ENCODE results near the gene NCKAP1. TPM values are rescaled to one million over a fixed set of nuclear protein-coding genes. Genes with fewer than 3 reads are reported as not detected.

The NCKAP1 gene
- polyA plus RNA-seq, 3 donors = 137 to 155 (median 140) TPM

- DNase-seq (ENCODE audit: low read depth in 3 of 3, low spot score in 2 of 3) = no peak
These were observed 83.5 kb downstream of the NCKAP1 start for GRCh38 chr2:182954789-182955188.

- no peak for DNase-seq (ENCODE audit: low read depth in 3 of 3, low spot score in 2 of 3)
These were observed 85.4 kb downstream of the NCKAP1 start for GRCh38 chr2:182952741-182953450.

GRCh38 chr2:182951948-182952663 is 86.2 kb downstream of the NCKAP1 start:
- DNase-seq (ENCODE audit: low read depth in 3 of 3, low spot score in 2 of 3) = no peak

GRCh38 chr2:182950546-182950945 is 87.7 kb downstream of the NCKAP1 start:
- no peak for DNase-seq (ENCODE audit: low read depth in 3 of 3, low spot score in 2 of 3)

GRCh38 chr2:182949572-182950189 is 88.6 kb downstream of the NCKAP1 start:
- no peak for DNase-seq (ENCODE audit: low read depth in 3 of 3, low spot score in 2 of 3)

- no peak for DNase-seq (ENCODE audit: low read depth in 3 of 3, low spot score in 2 of 3)
These were observed 89.2 kb downstream of the NCKAP1 start for GRCh38 chr2:182949052-182949451.

- no peak for DNase-seq (ENCODE audit: low read depth in 3 of 3, low spot score in 2 of 3)
These were observed 91.3 kb downstream of the NCKAP1 start for GRCh38 chr2:182946958-182947369.

- no peak for DNase-seq (ENCODE audit: low read depth in 3 of 3, low spot score in 2 of 3)
These were observed 94.9 kb downstream of the NCKAP1 start for GRCh38 chr2:182943339-182943738.

- no peak for DNase-seq (ENCODE audit: low read depth in 3 of 3, low spot score in 2 of 3)
These were observed 95.5 kb downstream of the NCKAP1 start for GRCh38 chr2:182942756-182943155.

- no peak for DNase-seq (ENCODE audit: low read depth in 3 of 3, low spot score in 2 of 3)
These were observed 96.3 kb downstream of the NCKAP1 start for GRCh38 chr2:182941919-182942318.

GRCh38 chr2:182941121-182941722 is 97.0 kb downstream of the NCKAP1 start:
- DNase-seq (ENCODE audit: low read depth in 3 of 3, low spot score in 2 of 3) = no peak

GRCh38 chr2:182937870-182938269 is 100.4 kb downstream of the NCKAP1 start:
- no peak for DNase-seq (ENCODE audit: low read depth in 3 of 3, low spot score in 2 of 3)

GRCh38 chr2:182933629-182934028 is 104.6 kb downstream of the NCKAP1 start:
- no peak for DNase-seq (ENCODE audit: low read depth in 3 of 3, low spot score in 2 of 3)

GRCh38 chr2:182929972-182930371 is 108.3 kb downstream of the NCKAP1 start:
- no peak for DNase-seq (ENCODE audit: low read depth in 3 of 3, low spot score in 2 of 3)

GRCh38 chr2:182924306-182924705 is 114.0 kb downstream of the NCKAP1 start:
- no peak for DNase-seq (ENCODE audit: low read depth in 3 of 3, low spot score in 2 of 3)

- DNase-seq (ENCODE audit: low read depth in 3 of 3, low spot score in 2 of 3) = no peak
These were observed 117.0 kb downstream of the NCKAP1 start for GRCh38 chr2:182921234-182921633.

GRCh38 chr2:182920631-182921056 is 117.6 kb downstream of the NCKAP1 start:
- DNase-seq (ENCODE audit: low read depth in 3 of 3, low spot score in 2 of 3) = no peak

- DNase-seq (ENCODE audit: low read depth in 3 of 3, low spot score in 2 of 3) = no peak
These were observed 118.2 kb downstream of the NCKAP1 start for GRCh38 chr2:182920089-182920488.

GRCh38 chr2:182918961-182919652 is 119.2 kb downstream of the NCKAP1 start:
- DNase-seq (ENCODE audit: low read depth in 3 of 3, low spot score in 2 of 3) = no peak

- no peak for DNase-seq (ENCODE audit: low read depth in 3 of 3, low spot score in 2 of 3)
These were observed 120.3 kb downstream of the NCKAP1 start for GRCh38 chr2:182917924-182918323.

GRCh38 chr2:182916417-182916816 is 121.8 kb downstream of the NCKAP1 start:
- DNase-seq (ENCODE audit: low read depth in 3 of 3, low spot score in 2 of 3) = no peak
